ENCODE data around the gene PPP1R14B. TPM values are rescaled to one million over a fixed set of nuclear protein-coding genes. Genes with fewer than 3 reads are reported as not detected.

The PPP1R14B gene
- total RNA-seq, 4 donors from 2014 or later = 9.5 to 63.4 (median 28.3) TPM

- Histone ChIP-seq H3K36me3 (no peaks in the 10 kb centered on the region), H3K27me3 (no peaks in the 10 kb centered on the region), H3K27ac (peak overlapping the region; percentile 94 to 98), H3K9me3 (no peaks in the 10 kb centered on the region), H3K4me1 (peaks cover 6 to 15% of the 10 kb centered on the region in 2 donors), H3K4me3 (peak overlapping the region; percentile 64 to 74)
- no peak for DNase-seq
- intact Hi-C loops (cut with DNase I; ENCODE audit: low total_unique reads) = no loop called here
- TF ChIP-seq CTCF (IDR thresholded peaks at IDR 0.05) (no peak), POLR2A (IDR thresholded peaks at IDR 0.05) (no peak)
These were observed 39.4 kb upstream of the PPP1R14B start for GRCh38 chr11:64285885-64286800.

- peak within 1 kb of the TSS; percentile 64 to 74 for H3K4me3 ChIP-seq
These were observed 38.5 kb upstream of the PPP1R14B start, which contains the start of gene GPR137 for GRCh38 chr11:64284962-64285884. GPR137 (plus strand) TSS chr11:64285848; CDS start chr11:64286525, 677 bp downstream.

GRCh38 chr11:64284048-64284961 is 37.6 kb upstream of the PPP1R14B start, which contains the start of gene BAD:
BAD (minus strand) TSS chr11:64284665; CDS start chr11:64284368, 297 bp downstream.
- peak; percentile 95 to 96 for DNase-seq
- Histone ChIP-seq H3K27me3 (no peaks in the 10 kb centered on the region), H3K4me1 (peaks cover 6 to 14% of the 10 kb centered on the region in 2 donors), H3K4me3 (peak within 1 kb of the TSS; percentile 64 to 74), H3K27ac (peak within 1 kb of the TSS; percentile 94 to 98), H3K36me3 (no peaks in the 10 kb centered on the region), H3K9me3 (no peaks in the 10 kb centered on the region)
- intact Hi-C loops (cut with DNase I; ENCODE audit: low total_unique reads) = no loop called here
- no peak for TF ChIP-seq CTCF (IDR thresholded peaks at IDR 0.05)
- peak; percentile 42 to 54 for TF ChIP-seq POLR2A (IDR thresholded peaks at IDR 0.05)

More at GRCh38 chr11:64284962-64285884, 38.5 kb upstream of the PPP1R14B start, which contains the start of gene GPR137:
- DNase-seq = peak; percentile 87 to 89
- Histone ChIP-seq H3K4me1 (peaks cover 6 to 14% of the 10 kb centered on the region in 2 donors), H3K27ac (peak within 1 kb of the TSS; percentile 94 to 98), H3K9me3 (no peaks in the 10 kb centered on the region), H3K27me3 (no peaks in the 10 kb centered on the region), H3K36me3 (no peaks in the 10 kb centered on the region)
- intact Hi-C loops (cut with DNase I; ENCODE audit: low total_unique reads) = no loop called here
- peak in 1 of 2 donors; percentile 56 for TF ChIP-seq POLR2A (IDR thresholded peaks at IDR 0.05)
- TF ChIP-seq CTCF (IDR thresholded peaks at IDR 0.05) = no peak

- H3K4me3 ChIP-seq = no peak overlapping the region
- no peak for DNase-seq
- intact Hi-C loops (cut with DNase I; ENCODE audit: low total_unique reads) = no loop called here
- TF ChIP-seq CTCF (IDR thresholded peaks at IDR 0.05) = no peak
- H3K36me3 ChIP-seq = no peaks in the 10 kb centered on the region
- H3K9me3 ChIP-seq = no peaks in the 10 kb centered on the region
- peaks cover 6 to 14% of the 10 kb centered on the region in 2 donors for H3K4me1 ChIP-seq
- H3K27me3 ChIP-seq = no peaks in the 10 kb centered on the region
- H3K27ac ChIP-seq = no peak overlapping the region
These were observed 36.3 kb upstream of the PPP1R14B start for GRCh38 chr11:64283092-64283491.

Data from uterus (tissue), 4 donors.